K562 (cell line): ENCODE results near the gene TMEM151A. TPM values are rescaled to one million over a fixed set of nuclear protein-coding genes. Genes with fewer than 3 reads are reported as not detected.

Source experiments
- CBFB ChIP-seq: sonication (generic); formaldehyde crosslinking; IDR thresholded peaks from 2 replicates; pipeline ENCODE4 v1.4.0; 2020; ENCODE audit warnings: mild to moderate bottlenecking, missing genetic modification reagents
- PPARD ChIP-seq: fragments of 250-450 bp; sonication (Bioruptor Pico); IDR thresholded peaks from 2 replicates; pipeline ENCODE4 v1.8.0; 2022; ENCODE audit warnings: inconsistent platforms, mild to moderate bottlenecking, moderate library complexity
- RNF2 ChIP-seq: sonication (generic); IDR thresholded peaks from 2 replicates; pipeline ENCODE4 v1.6.1; 2016
- SMARCA4 ChIP-seq: fragments of 450-650 bp; IDR thresholded peaks from 2 replicates; pipeline ENCODE4 v1.6.1; 2016
- TAL1 ChIP-seq: fragments of 450-650 bp; IDR thresholded peaks from 2 replicates; pipeline ENCODE4 v1.6.1; 2016; ENCODE audit warnings: mild to moderate bottlenecking
- ZNF217 ChIP-seq: sonication (generic); formaldehyde crosslinking; IDR thresholded peaks from 2 replicates; pipeline ENCODE4 v1.8.0; 2022; ENCODE audit warnings: mild to moderate bottlenecking, missing genetic modification reagents
- polyA plus RNA-seq, 8 experiments: library from polyadenylated mRNA; depleted of rRNA in 4 of 8; stranded (reverse) in 5 of 8; unstranded in 3 of 8; fragments of >200 nt; fragmentation: Nextera tagmentation in 2 of 8; fragmentation: Illumina TruSeq in 1 of 8; extraction: Ambion mirVana in 2 of 8; extraction: Trizol in 1 of 8; gene quantifications; 2 replicates each; pipeline versions ENCODE4 v1.2.1 to v1.2.3, GENCODE V29; 2011 to 2014; ENCODE audit warnings: inconsistent platforms in 1 of 8, missing spikeins in 1 of 8
- total RNA-seq, 7 experiments: library from RNA; depleted of rRNA in 6 of 7; stranded (reverse); fragments of >200 nt in 6 of 7; fragmentation: Illumina TruSeq in 2 of 7; extraction: Trizol in 2 of 7; gene quantifications; 2 replicates each; pipeline versions ENCODE4 v1.2.1 to v1.2.3, GENCODE V29; 2011 to 2021; ENCODE audit warnings: low replicate concordance in 1 of 7
- TF ChIP-seq, protein P1 (sequence below): sonication (generic); formaldehyde crosslinking; IDR thresholded peaks from 2 replicates; pipeline ENCODE4 v1.8.0; 2022; ENCODE audit warnings: mild to moderate bottlenecking, missing genetic modification reagents
- TF ChIP-seq, protein P2 (sequence below): sonication (generic); formaldehyde crosslinking; IDR thresholded peaks from 2 replicates; pipeline ENCODE4 v1.8.0; 2023; ENCODE audit warnings: missing genetic modification reagents, mild to moderate bottlenecking, borderline replicate concordance
- TF ChIP-seq, protein P3 (sequence below), 2 experiments: fragments of 450-650 bp; IDR thresholded peaks; 2 replicates each; pipeline ENCODE4 v1.6.1; 2016
- TF ChIP-seq, protein P4 (sequence below): IDR thresholded peaks from 3 replicates; pipeline ENCODE4 v1.6.1; 2011; ENCODE audit warnings: borderline replicate concordance, mild to moderate bottlenecking; ENCODE audit not compliant: insufficient read length, insufficient read depth
- TF ChIP-seq, protein P5 (sequence below): fragments of 450-650 bp; IDR thresholded peaks from one replicate; pipeline ENCODE4 v1.6.1; 2018; ENCODE audit warnings: mild to moderate bottlenecking, moderate library complexity; ENCODE audit not compliant: partially characterized antibody

TMEM151A gene
- total and polyA plus RNA-seq, 9 of the 15 experiments (the other 6 are each of a cell fraction or from before 2014, with no cell fraction given): not detected

DNA sequence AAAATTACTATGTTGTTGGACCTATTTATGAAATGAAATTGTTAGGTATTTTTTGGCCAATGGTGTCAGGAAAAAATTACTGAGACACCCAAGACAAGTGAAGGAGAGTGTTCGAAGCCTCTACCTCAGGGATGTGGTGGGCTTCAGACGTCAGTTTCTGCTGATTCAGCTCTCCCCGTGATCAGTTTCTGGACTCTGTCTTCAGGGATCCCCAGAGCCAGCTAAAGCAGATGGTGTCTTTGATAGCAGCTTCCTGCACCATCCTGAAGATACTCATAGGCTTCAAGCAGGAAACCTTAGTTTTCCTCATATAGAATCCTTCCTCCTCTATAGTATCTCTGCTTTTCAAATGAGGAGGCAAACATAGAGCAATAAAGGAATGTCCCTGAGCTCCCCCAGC, 17.8 kb downstream of the TMEM151A start (continued):
- TF ChIP-seq, protein P1, sequence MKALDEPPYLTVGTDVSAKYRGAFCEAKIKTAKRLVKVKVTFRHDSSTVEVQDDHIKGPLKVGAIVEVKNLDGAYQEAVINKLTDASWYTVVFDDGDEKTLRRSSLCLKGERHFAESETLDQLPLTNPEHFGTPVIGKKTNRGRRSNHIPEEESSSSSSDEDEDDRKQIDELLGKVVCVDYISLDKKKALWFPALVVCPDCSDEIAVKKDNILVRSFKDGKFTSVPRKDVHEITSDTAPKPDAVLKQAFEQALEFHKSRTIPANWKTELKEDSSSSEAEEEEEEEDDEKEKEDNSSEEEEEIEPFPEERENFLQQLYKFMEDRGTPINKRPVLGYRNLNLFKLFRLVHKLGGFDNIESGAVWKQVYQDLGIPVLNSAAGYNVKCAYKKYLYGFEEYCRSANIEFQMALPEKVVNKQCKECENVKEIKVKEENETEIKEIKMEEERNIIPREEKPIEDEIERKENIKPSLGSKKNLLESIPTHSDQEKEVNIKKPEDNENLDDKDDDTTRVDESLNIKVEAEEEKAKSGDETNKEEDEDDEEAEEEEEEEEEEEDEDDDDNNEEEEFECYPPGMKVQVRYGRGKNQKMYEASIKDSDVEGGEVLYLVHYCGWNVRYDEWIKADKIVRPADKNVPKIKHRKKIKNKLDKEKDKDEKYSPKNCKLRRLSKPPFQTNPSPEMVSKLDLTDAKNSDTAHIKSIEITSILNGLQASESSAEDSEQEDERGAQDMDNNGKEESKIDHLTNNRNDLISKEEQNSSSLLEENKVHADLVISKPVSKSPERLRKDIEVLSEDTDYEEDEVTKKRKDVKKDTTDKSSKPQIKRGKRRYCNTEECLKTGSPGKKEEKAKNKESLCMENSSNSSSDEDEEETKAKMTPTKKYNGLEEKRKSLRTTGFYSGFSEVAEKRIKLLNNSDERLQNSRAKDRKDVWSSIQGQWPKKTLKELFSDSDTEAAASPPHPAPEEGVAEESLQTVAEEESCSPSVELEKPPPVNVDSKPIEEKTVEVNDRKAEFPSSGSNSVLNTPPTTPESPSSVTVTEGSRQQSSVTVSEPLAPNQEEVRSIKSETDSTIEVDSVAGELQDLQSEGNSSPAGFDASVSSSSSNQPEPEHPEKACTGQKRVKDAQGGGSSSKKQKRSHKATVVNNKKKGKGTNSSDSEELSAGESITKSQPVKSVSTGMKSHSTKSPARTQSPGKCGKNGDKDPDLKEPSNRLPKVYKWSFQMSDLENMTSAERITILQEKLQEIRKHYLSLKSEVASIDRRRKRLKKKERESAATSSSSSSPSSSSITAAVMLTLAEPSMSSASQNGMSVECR (CRISPR knock-in tag): no peak
- TF ChIP-seq SMARCA4: no peak
- TF ChIP-seq RNF2: no peak
- TF ChIP-seq PPARD (CRISPR knock-in tag): no peak
- TF ChIP-seq, protein P2, sequence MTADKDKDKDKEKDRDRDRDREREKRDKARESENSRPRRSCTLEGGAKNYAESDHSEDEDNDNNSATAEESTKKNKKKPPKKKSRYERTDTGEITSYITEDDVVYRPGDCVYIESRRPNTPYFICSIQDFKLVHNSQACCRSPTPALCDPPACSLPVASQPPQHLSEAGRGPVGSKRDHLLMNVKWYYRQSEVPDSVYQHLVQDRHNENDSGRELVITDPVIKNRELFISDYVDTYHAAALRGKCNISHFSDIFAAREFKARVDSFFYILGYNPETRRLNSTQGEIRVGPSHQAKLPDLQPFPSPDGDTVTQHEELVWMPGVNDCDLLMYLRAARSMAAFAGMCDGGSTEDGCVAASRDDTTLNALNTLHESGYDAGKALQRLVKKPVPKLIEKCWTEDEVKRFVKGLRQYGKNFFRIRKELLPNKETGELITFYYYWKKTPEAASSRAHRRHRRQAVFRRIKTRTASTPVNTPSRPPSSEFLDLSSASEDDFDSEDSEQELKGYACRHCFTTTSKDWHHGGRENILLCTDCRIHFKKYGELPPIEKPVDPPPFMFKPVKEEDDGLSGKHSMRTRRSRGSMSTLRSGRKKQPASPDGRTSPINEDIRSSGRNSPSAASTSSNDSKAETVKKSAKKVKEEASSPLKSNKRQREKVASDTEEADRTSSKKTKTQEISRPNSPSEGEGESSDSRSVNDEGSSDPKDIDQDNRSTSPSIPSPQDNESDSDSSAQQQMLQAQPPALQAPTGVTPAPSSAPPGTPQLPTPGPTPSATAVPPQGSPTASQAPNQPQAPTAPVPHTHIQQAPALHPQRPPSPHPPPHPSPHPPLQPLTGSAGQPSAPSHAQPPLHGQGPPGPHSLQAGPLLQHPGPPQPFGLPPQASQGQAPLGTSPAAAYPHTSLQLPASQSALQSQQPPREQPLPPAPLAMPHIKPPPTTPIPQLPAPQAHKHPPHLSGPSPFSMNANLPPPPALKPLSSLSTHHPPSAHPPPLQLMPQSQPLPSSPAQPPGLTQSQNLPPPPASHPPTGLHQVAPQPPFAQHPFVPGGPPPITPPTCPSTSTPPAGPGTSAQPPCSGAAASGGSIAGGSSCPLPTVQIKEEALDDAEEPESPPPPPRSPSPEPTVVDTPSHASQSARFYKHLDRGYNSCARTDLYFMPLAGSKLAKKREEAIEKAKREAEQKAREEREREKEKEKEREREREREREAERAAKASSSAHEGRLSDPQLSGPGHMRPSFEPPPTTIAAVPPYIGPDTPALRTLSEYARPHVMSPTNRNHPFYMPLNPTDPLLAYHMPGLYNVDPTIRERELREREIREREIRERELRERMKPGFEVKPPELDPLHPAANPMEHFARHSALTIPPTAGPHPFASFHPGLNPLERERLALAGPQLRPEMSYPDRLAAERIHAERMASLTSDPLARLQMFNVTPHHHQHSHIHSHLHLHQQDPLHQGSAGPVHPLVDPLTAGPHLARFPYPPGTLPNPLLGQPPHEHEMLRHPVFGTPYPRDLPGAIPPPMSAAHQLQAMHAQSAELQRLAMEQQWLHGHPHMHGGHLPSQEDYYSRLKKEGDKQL (CRISPR knock-in tag): no peak
- TF ChIP-seq TAL1: peak; percentile 40; the same call in 1 of the 2 replicates
- TF ChIP-seq ZNF217 (CRISPR knock-in tag): no peak
- TF ChIP-seq, protein P3, sequence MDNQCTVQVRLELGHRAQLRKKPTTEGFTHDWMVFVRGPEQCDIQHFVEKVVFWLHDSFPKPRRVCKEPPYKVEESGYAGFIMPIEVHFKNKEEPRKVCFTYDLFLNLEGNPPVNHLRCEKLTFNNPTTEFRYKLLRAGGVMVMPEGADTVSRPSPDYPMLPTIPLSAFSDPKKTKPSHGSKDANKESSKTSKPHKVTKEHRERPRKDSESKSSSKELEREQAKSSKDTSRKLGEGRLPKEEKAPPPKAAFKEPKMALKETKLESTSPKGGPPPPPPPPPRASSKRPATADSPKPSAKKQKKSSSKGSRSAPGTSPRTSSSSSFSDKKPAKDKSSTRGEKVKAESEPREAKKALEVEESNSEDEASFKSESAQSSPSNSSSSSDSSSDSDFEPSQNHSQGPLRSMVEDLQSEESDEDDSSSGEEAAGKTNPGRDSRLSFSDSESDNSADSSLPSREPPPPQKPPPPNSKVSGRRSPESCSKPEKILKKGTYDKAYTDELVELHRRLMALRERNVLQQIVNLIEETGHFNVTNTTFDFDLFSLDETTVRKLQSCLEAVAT (IDR thresholded peaks at IDR 0.05): no peak
- TF ChIP-seq, protein P4, sequence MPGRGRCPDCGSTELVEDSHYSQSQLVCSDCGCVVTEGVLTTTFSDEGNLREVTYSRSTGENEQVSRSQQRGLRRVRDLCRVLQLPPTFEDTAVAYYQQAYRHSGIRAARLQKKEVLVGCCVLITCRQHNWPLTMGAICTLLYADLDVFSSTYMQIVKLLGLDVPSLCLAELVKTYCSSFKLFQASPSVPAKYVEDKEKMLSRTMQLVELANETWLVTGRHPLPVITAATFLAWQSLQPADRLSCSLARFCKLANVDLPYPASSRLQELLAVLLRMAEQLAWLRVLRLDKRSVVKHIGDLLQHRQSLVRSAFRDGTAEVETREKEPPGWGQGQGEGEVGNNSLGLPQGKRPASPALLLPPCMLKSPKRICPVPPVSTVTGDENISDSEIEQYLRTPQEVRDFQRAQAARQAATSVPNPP: no peak
- TF ChIP-seq, protein P5, sequence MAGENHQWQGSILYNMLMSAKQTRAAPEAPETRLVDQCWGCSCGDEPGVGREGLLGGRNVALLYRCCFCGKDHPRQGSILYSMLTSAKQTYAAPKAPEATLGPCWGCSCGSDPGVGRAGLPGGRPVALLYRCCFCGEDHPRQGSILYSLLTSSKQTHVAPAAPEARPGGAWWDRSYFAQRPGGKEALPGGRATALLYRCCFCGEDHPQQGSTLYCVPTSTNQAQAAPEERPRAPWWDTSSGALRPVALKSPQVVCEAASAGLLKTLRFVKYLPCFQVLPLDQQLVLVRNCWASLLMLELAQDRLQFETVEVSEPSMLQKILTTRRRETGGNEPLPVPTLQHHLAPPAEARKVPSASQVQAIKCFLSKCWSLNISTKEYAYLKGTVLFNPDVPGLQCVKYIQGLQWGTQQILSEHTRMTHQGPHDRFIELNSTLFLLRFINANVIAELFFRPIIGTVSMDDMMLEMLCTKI: no peak
- no peak for TF ChIP-seq CBFB (CRISPR knock-in tag)
